K562 (cell line): Measurements from ENCODE around the gene SRD5A1. TPM values are rescaled to one million over a fixed set of nuclear protein-coding genes. Genes with fewer than 3 reads are reported as not detected.

Source experiments
- ATAC-seq: fragments of 200-7000 bp; cut with Tn5 transposase; 3 replicates; pipeline ENCODE4 v1.9.1; 2020; ENCODE audit warnings: moderate library complexity
- BruUV-seq: library from RNA; stranded (reverse); fragments of 400-500 nt; replicated peaks from 2 replicates; lab custom pipeline; 2021; lab: Mats Ljungman, UMichigan
- CTCF ChIA-PET: fragments of 300-600 bp; formaldehyde crosslinking; extraction: SDS; loops from one replicate; lab custom pipeline; 2021; ENCODE audit warnings: low intra/inter-chr PET ratio; lab: Yijun Ruan, JAX
- POLR2A ChIA-PET: fragments of 300-600, 350-650 bp; sonication (Branson Sonifier 250); formaldehyde crosslinking; extraction: SDS; loops from one replicate; lab custom pipeline; 2021; ENCODE audit warnings: antibody characterized with exemption, inconsistent platforms; lab: Yijun Ruan, JAX
- DNase-seq, 4 experiments: peaks; one replicate each; pipeline versions ENCODE4 v3.0.0 to v3.0.0-alpha.2; 2011 to 2018; ENCODE audit warnings: low spot score in 3 of 4, mixed read lengths in 3 of 4; ENCODE audit errors: extremely low read depth in 1 of 4
- FAIRE-seq: peaks from 2 replicates; lab custom pipeline; 2011; peaks lifted over from hg19 to GRCh38; lab: Jason Lieb, UNC
- H2AFZ ChIP-seq: 2 replicates; pipeline ENCODE4 v1.6.0; 2011; ENCODE audit warnings: low read depth, low read length, control low read depth, inconsistent platforms
- H3K27ac ChIP-seq: fragments of 200-600 bp; 3 replicates; pipeline ENCODE4 v1.8.0; 2011; ENCODE audit warnings: low read depth, mild to moderate bottlenecking, control low read depth, inconsistent platforms, low read length, moderate library complexity, mixed read lengths; ENCODE audit errors: extremely low read depth
- H3K27me3 ChIP-seq, 2 experiments: fragments of 300-600 bp in 1 of 2; 2 replicates in 1 of 2; 3 replicates in 1 of 2; pipeline versions ENCODE4 v1.6.0 to v1.8.0; 2011; ENCODE audit warnings: inconsistent platforms in 2 of 2, low read length in 2 of 2, mild to moderate bottlenecking in 1 of 2, mixed read lengths in 1 of 2, moderate library complexity in 1 of 2; ENCODE audit not compliant: control insufficient read depth in 2 of 2, insufficient read depth in 2 of 2
- H3K36me3 ChIP-seq: fragments of 300-600 bp; 3 replicates; pipeline ENCODE4 v1.8.0; 2011; ENCODE audit warnings: mild to moderate bottlenecking, low read length, inconsistent platforms; ENCODE audit not compliant: control insufficient read depth, insufficient read depth
- H3K4me1 ChIP-seq, 2 experiments: fragments of 200-600 bp in 1 of 2; replicated peaks in 1 of 2; 2 replicates in 1 of 2; 3 replicates in 1 of 2; pipeline versions ENCODE4 v1.5.1 to v1.8.0; 2011; ENCODE audit warnings: inconsistent platforms in 2 of 2, low read length in 2 of 2, mild to moderate bottlenecking in 1 of 2, mixed read lengths in 1 of 2, moderate library complexity in 1 of 2; ENCODE audit not compliant: control insufficient read depth in 2 of 2, insufficient read depth in 2 of 2
- H3K4me2 ChIP-seq: 2 replicates; pipeline ENCODE4 v1.6.1; 2011; ENCODE audit warnings: low read length, control low read depth, inconsistent platforms, mixed read lengths; ENCODE audit not compliant: insufficient read depth
- H3K4me3 ChIP-seq: fragments of 200-600 bp; sonication (generic), shearing (Covaris generic); 2 replicates; pipeline ENCODE4 v1.5.1; 2016; ENCODE audit warnings: control low read depth, inconsistent platforms
- H3K79me2 ChIP-seq: fragments of 200-600 bp; 3 replicates; pipeline ENCODE4 v1.8.0; 2011; ENCODE audit warnings: low read length, inconsistent platforms; ENCODE audit not compliant: control insufficient read depth, insufficient read depth
- H3K9ac ChIP-seq, 2 experiments: 2 replicates each; pipeline versions ENCODE4 v1.6.0 to v1.6.1; 2011; ENCODE audit warnings: low read depth in 2 of 2, low read length in 2 of 2, control low read depth in 1 of 2, inconsistent platforms in 1 of 2, mild to moderate bottlenecking in 1 of 2, mixed read lengths in 1 of 2; ENCODE audit not compliant: insufficient read depth in 1 of 2
- H3K9me1 ChIP-seq: one replicate; pipeline ENCODE4 v1.6.0; 2011; ENCODE audit warnings: inconsistent platforms, mild to moderate bottlenecking, low read length, moderate library complexity; ENCODE audit not compliant: control insufficient read depth, insufficient read depth
- H3K9me3 ChIP-seq: replicated peaks from 2 replicates; pipeline ENCODE4 v1.5.1; 2011; ENCODE audit warnings: low read depth, low read length, inconsistent platforms; ENCODE audit not compliant: control insufficient read depth, insufficient read depth
- H4K20me1 ChIP-seq: replicated peaks from 2 replicates; pipeline ENCODE4 v1.6.1; 2011; ENCODE audit warnings: low read length, inconsistent platforms, mixed read lengths; ENCODE audit not compliant: control insufficient read depth, insufficient read depth
- CBX2 ChIP-seq: fragments of 200-600 bp; sonication (generic); IDR thresholded peaks from one replicate; pipeline ENCODE4 v1.6.1; 2012; ENCODE audit warnings: mild to moderate bottlenecking, low read length, inconsistent platforms; ENCODE audit not compliant: insufficient read depth, poor library complexity, severe bottlenecking
- HDGF ChIP-seq: fragments of 450-650 bp; IDR thresholded peaks from 2 replicates; pipeline ENCODE4 v1.6.1; 2016
- HMBOX1 ChIP-seq: sonication (generic); IDR thresholded peaks from 2 replicates; pipeline ENCODE4 v1.6.1; 2016
- HNRNPK ChIP-seq: fragments of 200-400 bp; formaldehyde crosslinking; IDR thresholded peaks from one replicate; pipeline ENCODE4 v1.6.1; 2018; ENCODE audit warnings: mild to moderate bottlenecking, low read depth, low read length; ENCODE audit not compliant: poor library complexity, severe bottlenecking
- NR2F6 ChIP-seq: fragments of 450-650 bp; formaldehyde crosslinking; IDR thresholded peaks from 2 replicates; pipeline ENCODE4 v1.4.0; 2020; ENCODE audit warnings: mild to moderate bottlenecking
- PCBP2 ChIP-seq: fragments of 200-400 bp; formaldehyde crosslinking; IDR thresholded peaks from 2 replicates; pipeline ENCODE4 v1.6.1; 2018; ENCODE audit warnings: low read length, low read depth, mild to moderate bottlenecking, moderate library complexity; ENCODE audit not compliant: poor library complexity, severe bottlenecking
- ZNF12 ChIP-seq: sonication (generic); formaldehyde crosslinking; IDR thresholded peaks from 2 replicates; pipeline ENCODE4 v1.4.0; 2020; ENCODE audit warnings: mild to moderate bottlenecking, missing genetic modification reagents
- ZNF740 ChIP-seq, 3 experiments: fragments of 200-800 bp in 1 of 3; sonication (Bioruptor generic) in 1 of 3; sonication (generic) in 1 of 3; formaldehyde crosslinking in 1 of 3; IDR thresholded peaks; 2 replicates each; pipeline versions ENCODE4 v1.6.1 to v1.8.0; 2016 to 2022; ENCODE audit warnings: mild to moderate bottlenecking in 2 of 3, missing compliant biosample characterization in 2 of 3, missing genetic modification characterization in 2 of 3, missing genetic modification reagents in 1 of 3
- WGBS: fragments of 100-300 bp; shearing (Covaris generic); methylation state at CpG from one replicate; pipeline ENCODE4 v1.1.6; 2016; ENCODE audit warnings: low coverage, mixed read lengths; ENCODE audit not compliant: insufficient coverage; ENCODE audit errors: missing lambda C conversion rate; 5-methylcytosine and 5-hydroxymethylcytosine counted together
- in situ Hi-C: fragments of 300-500 bp; cut with MboI; formaldehyde crosslinking; loops from 4 replicates; pipeline ENCODE4 v1.15.0; 2018; ENCODE audit warnings: inconsistent platforms, mixed read lengths
- intact Hi-C: fragments of 100-400 bp; cut with micrococcal nuclease; formaldehyde crosslinking; loops from 2 replicates; pipeline ENCODE4 v1.14.2; 2022
- polyA plus RNA-seq, 8 experiments: library from polyadenylated mRNA; depleted of rRNA in 4 of 8; stranded (reverse) in 5 of 8; unstranded in 3 of 8; fragments of >200 nt; fragmentation: Nextera tagmentation in 2 of 8; fragmentation: Illumina TruSeq in 1 of 8; extraction: Ambion mirVana in 2 of 8; extraction: Trizol in 1 of 8; gene quantifications; 2 replicates each; pipeline versions ENCODE4 v1.2.1 to v1.2.3, GENCODE V29; 2011 to 2014; ENCODE audit warnings: inconsistent platforms in 1 of 8, missing spikeins in 1 of 8
- total RNA-seq, 7 experiments: library from RNA; depleted of rRNA in 6 of 7; stranded (reverse); fragments of >200 nt in 6 of 7; fragmentation: Illumina TruSeq in 2 of 7; extraction: Trizol in 2 of 7; gene quantifications; 2 replicates each; pipeline versions ENCODE4 v1.2.1 to v1.2.3, GENCODE V29; 2011 to 2021; ENCODE audit warnings: low replicate concordance in 1 of 7

Gene SRD5A1
- total and polyA plus RNA-seq, 9 of the 15 experiments (the other 6 are each of a cell fraction or from before 2014, with no cell fraction given) = 1.3 to 22.6 (median 8.1) TPM

DNA sequence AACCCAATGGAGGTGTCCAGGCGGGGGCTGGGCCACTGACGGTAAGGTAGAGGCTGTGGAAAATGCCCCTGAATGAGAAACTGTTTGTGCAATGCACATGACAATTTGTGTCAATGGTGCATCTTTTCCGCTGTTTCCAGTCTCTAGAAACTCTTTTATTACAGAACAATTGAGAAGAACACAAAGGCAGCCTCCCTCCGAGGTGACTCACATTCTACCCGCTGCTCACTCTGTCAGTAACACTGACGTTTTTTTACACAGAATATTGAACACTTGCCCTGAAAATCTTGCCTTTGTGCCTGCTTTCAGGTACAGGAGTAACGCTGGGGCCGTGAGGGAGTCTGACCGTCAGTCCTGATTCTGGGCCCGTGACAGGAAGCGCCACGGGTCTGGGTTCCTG lies 68.3 kb downstream of the SRD5A1 start:
- ChIA-PET CTCF (no interaction called here), POLR2A (interaction anchor here (1.0 to 1.7 kb wide), 2 partner anchors 11 to 70 kb away, joined by 4 to 7 read pairs; no protein-coding TSS in a partner anchor)
- H3K9me1 ChIP-seq = no peaks in the 10 kb centered on the region
- no peaks in the 10 kb centered on the region for H3K9me3 ChIP-seq
- TF ChIP-seq CBX2 = peak; percentile 36
- no peak for TF ChIP-seq HDGF
- no peak for TF ChIP-seq NR2F6 (CRISPR knock-in tag)
- TF ChIP-seq HMBOX1 = no peak
- H3K36me3 ChIP-seq = no peaks in the 10 kb centered on the region
- no peak overlapping the region for H3K9ac ChIP-seq
- no peak overlapping the region for H3K27ac ChIP-seq
- WGBS = 3% methylated on average over 12 of the region's 12 CpGs
- H2AFZ ChIP-seq = 0 out of 2 replicates have a peak overlapping the region, but pooled peaks have one; percentile 25
- no TSS peak for BruUV-seq
- H3K79me2 ChIP-seq = no peaks in the 10 kb centered on the region
- H3K4me2 ChIP-seq = no peak overlapping the region
- intact Hi-C loops = no loop called here
- ATAC-seq (no peak; the same call in 2 of the 3 replicates), FAIRE-seq (no peak), DNase-seq (no peak)
- in situ Hi-C loops = no loop called here
- peaks cover 41% of the 10 kb centered on the region in 2 experiments for H3K27me3 ChIP-seq
- no peaks in the 10 kb centered on the region for H4K20me1 ChIP-seq
- H3K4me1 ChIP-seq = no peaks in the 10 kb centered on the region; a peak in 1 of 5 replicates
- no peak overlapping the region for H3K4me3 ChIP-seq

GRCh38 chr5:6702633-6703032 lies 69.4 kb downstream of the SRD5A1 start:
- H3K4me3 ChIP-seq = no peak overlapping the region
- no peaks in the 10 kb centered on the region for H3K36me3 ChIP-seq
- no peaks in the 10 kb centered on the region for H3K79me2 ChIP-seq
- DNase-seq (no peak), FAIRE-seq (no peak), ATAC-seq (no peak)
- TF ChIP-seq ZNF12 (CRISPR knock-in tag) (peak; percentile 83; the same call in 1 of the 2 replicates), PCBP2 (peak; percentile 29), ZNF740 (CRISPR knock-in tag; IDR thresholded peaks at IDR 0.05) (no peak), ZNF740 (tag; IDR thresholded peaks at IDR 0.05) (no peak), HNRNPK (peak; percentile 55)
- POLR2A ChIA-PET = interaction anchor here (0.6 to 0.7 kb wide), 2 partner anchors 23 to 70 kb away, joined by 3 to 4 read pairs; partner anchors contain the start of gene NSUN2
- H3K9me3 ChIP-seq = no peaks in the 10 kb centered on the region
- H3K27me3 ChIP-seq = peaks cover 39 to 44% of the 10 kb centered on the region in 2 experiments
- 10% methylated on average over 4 of the region's 6 CpGs for WGBS
- H3K4me2 ChIP-seq = no peak overlapping the region
- CTCF ChIA-PET = no interaction called here
- intact Hi-C loops = no loop called here
- H3K9me1 ChIP-seq = no peaks in the 10 kb centered on the region
- H3K27ac ChIP-seq = no peak overlapping the region
- no peaks in the 10 kb centered on the region for H4K20me1 ChIP-seq
- no peak overlapping the region for H3K9ac ChIP-seq
- in situ Hi-C loops = no loop called here
- H3K4me1 ChIP-seq = no peaks in the 10 kb centered on the region; a peak in 1 of 5 replicates
- BruUV-seq = no TSS peak
- H2AFZ ChIP-seq = no peak overlapping the region
